ENCODE data around the gene NAALAD2.
"Not testable (repeated sequence)": the region's sequence is repeated elsewhere in the genome, so short reads cannot be mapped to it uniquely, and the experiment has no call there.

The NAALAD2 gene

DNA sequence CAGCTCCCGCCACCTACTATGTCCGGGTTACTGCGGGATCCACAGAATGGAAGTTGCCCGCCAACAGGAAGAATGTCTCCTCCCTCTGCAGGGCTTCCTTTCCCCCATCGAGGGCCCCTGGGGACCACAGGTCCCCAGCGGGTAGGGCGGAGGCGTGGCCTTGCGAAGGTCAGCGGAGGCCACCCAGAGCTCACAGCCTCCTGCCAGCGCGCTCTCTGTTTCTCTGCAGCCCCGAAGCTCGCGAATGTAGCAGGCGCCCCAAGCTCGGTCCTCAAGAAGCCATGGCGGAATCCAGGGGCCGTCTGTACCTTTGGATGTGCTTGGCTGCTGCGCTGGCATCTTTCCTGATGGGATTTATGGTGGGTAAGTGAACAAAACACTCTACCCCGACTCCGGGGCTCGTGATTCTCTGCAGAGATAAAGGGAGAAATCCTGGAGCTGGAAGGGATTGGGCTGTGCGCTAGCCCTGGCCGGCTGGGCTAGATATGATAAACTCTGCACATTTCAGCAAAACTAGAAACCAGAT, at the start of gene NAALAD2:
Gene NAALAD2, plus strand, starts transcription at position 186 of the 526 bp plus-strand sequence. Its CDS starts 96 bp downstream, at position 282.
- DNase-seq, result no peak

- DNase-seq, result not testable (repeated sequence)
Observed at GRCh38 chr11:90085650-90086049, 48.8 kb upstream of the NAALAD2 start, which contains the start of gene UBTFL1. Gene UBTFL1, plus strand, starts transcription at chr11:90085950. Its CDS starts 0 bp downstream, at chr11:90085950.

- not testable (repeated sequence) for DNase-seq
Observed at GRCh38 chr11:90088731-90089130, 45.7 kb upstream of the NAALAD2 start.

DNA sequence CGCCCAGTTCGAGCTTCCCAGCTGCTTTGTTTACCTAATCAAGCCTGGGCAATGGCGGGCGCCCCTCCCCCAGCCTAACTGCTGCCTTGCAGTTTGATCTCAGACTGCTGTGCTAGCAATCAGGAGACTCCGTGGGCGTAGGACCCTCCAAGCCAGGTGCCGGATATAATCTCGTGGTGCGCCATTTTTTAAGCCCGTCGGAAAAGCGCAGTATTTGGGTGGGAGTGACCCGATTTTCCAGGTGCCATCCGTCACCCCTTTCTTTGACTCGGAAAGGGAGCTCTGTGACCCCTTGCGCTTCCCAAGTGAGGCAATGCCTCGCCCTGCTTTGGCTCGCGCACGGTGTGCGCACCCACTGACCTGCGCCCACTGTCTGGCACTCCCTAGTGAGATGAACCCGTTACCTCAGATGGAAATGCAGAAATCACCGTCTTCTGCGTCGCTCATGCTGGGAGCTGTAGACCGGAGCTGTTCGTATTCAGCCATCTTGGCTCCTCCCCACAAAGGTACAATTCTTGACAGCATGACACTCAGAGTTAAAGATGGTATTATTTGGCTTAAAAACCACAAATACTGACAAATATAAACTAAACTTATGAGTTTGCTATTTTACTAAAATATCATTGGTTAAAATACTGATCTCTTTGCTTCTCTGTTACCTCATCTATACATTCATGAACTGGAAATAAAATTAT, 39.1 kb upstream of the NAALAD2 start:
- DNase-seq, result not testable (repeated sequence)

DNA sequence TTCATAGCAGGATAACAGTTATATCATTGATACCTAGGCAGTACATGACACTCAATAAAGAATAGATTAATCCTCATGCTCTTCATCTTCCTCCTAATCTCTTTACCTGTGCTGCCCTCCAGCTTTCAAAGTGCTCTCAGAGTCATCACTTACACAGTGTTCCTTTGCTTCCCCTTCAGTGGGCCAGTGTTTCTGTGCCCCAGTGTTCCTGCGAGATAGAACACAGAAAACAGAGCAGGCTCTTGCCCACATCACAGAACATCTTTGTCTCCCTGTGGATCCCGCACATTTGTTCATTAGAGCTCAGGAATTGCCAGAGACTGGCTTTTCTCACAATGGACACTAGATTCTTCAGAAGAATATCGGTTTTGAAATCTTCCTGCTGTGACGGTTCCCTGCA, 36.2 kb upstream of the NAALAD2 start:
- not testable (repeated sequence) for DNase-seq

GRCh38 chr11:90100431-90100830, 34.0 kb upstream of the NAALAD2 start:
- no peak for DNase-seq

DNA sequence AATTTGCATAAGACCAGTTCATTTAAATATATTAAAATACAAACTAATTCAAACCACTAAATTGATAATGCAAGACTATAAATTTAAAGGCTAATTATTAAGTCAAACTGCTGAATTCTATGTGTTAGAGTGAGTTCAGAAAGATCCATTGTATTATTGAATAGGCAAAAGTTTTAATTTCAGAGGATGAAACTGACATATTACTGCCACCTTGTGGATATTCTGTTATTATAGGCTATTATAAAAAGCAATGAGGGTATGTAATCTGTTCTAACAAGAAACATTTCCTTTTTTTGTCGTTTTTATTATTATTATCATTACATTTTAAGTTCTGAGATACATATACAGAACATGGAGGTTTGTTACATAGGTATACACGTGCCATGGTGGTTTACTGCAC, 20.9 kb upstream of the NAALAD2 start:
- no peak for DNase-seq

DNA sequence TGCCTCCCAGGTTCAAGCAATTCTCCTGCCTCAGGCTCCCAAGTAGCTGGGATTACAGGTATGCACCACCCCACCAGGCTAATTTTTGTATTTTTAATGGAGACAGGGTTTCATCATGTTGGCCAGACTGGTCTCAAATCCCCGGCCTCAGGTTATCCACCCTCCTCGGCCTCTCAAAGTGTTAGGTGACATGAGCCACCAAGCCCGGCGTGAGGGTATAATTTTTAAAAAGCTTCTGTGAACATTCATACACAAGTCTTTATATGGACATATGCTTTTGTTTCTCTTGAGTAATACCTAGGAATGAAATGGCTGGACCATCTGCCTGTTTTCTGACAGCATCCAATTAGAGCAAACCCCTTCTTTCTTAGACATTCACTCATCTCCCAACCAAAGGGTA, 14.3 kb upstream of the NAALAD2 start:
- DNase-seq, result no peak

DNA sequence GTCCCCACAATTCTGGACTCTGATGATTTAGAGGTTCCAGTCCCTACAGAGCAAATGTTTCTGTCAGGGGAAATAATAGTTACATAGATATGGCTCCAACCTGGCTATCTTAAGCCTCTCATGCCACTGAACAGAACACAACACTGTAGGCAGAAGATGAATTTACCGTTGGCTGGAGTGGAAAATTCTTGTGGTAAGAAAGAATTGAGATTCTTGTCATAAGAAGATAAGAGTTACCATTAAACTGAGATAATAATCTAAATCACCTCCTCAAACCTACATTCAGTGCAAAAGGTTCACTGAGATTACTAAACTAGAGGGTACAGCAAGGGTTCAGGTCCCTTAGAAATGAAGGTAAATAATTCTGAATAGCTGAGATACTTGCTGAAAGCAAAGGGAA, 10.1 kb upstream of the NAALAD2 start:
- no peak for DNase-seq

DNA sequence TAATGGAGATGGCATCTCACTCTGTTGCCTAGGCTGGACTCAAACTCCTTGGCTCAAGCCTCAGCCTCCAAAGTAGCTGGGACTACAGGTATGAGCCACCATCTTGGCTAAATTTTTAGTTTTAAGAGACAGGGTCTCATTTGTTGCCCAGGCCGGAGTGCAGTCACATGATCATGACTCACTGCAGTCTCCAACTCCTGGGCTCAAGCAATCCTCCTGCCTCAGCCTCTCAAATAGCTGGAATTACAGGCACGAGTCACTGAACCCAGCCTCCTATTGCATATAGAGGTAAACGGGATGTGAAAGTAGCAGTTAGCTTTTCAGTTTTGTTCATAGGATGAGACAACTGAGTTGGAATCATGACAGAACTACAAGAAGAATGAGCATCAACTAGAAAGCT, 9.5 kb upstream of the NAALAD2 start:
- no peak for DNase-seq

GRCh38 chr11:90133560-90134477, 644 bp upstream of the NAALAD2 start:
- no peak for DNase-seq

DNA sequence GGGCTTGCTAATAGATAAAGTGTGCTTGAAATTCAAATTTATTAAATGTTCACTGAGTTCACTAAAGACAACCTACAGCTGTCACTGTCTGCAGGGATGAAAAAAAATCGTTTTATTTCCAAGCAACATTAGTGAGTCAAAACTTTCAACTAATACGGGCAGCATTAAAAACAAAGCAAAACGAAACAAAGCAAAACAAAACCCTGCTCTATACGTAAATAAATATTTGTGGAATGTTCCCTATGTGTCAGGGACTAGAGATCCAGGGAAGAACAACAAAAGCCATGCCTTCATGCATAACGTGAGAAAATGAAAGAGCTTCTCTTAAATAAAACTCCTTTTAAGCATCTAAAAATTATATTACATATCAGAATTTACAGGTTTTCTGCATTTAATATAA, 553 bp downstream of the NAALAD2 start:
- no peak for DNase-seq

DNA sequence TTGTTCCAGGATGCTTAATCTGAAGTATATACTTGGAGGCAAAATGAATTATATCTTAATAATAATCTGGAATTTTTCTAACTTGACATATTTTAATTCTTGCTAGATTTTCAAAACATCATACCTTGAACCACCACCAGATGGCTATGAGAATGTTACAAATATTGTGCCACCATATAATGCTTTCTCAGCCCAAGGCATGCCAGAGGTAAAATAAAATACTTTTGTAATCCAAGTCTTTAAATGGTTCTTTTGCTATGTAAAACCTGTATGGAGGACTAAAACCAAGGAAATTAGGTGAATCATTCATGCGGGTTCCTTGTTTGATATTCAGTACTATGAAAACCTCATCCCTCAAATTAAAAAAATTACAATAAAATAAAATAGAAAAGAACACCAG, 14.4 kb downstream of the NAALAD2 start:
- no peak for DNase-seq

DNA sequence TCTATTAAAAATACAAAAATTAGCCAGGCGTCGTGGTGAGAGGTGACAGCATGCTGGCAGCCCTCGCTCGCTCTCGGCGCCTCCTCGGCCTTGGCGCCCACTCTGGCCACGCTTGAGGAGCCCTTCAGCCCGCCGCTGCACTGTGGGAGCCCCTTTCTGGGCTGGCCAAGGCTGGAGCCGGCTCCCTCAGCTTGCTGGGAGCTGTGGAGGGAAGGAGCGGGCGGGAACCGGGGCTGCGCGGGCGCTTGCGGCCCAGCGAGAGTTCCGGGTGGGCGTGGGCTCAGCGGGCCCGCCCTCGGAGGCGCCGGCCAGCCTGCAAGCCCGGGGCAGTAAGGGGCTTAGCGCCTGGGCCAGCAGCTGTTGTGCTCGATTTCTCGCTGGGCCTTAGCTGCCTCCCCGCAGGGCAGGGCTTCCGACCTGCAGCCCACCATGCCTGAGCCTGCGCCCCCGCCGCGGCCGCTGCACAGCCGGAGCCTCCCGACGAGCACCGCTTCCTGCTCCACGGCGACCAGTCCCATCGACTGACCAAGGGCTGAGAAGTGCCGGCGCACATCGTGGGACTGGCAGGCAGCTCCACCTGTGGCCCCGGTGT, 32.6 kb downstream of the NAALAD2 start:
- DNase-seq, result not testable (repeated sequence)

DNA sequence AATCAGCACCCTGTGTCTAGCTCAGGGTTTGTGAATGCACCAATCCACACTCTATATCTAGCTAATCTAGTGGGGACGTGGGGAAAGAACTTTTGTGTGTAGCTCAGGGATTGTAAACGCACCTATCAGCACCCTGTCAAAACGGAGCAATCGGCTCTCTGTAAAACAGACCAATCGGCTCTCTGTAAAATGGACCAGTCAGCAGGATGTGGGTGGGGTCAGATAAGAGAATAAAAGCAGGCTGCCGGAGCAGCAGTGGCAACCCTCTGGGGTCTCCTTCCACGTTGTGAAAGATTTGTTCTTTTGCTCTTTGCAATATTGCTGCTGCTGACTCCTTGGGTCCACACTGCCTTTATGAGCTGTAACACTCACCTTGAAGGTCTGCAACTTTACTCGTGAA, 33.2 kb downstream of the NAALAD2 start:
- DNase-seq, result not testable (repeated sequence)

DNA sequence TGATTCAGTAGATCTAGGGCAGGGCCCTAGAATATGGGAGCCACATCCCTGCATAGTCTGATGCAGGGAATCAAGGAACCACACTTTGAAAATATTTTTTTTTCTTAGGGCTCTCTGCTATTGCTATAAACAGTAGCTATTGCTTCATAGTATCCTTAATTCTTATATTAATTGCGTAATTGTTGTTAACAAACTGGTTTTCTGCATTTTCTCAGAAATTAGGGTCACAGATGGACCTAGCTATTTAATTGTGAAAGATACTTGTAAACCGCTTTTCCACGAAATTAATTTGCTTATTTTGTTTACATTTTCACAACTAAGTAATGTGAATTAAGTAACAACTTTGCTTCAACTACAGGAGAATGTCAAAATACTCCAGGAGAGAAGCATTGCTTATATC, 34.1 kb downstream of the NAALAD2 start:
- no peak for DNase-seq

DNA sequence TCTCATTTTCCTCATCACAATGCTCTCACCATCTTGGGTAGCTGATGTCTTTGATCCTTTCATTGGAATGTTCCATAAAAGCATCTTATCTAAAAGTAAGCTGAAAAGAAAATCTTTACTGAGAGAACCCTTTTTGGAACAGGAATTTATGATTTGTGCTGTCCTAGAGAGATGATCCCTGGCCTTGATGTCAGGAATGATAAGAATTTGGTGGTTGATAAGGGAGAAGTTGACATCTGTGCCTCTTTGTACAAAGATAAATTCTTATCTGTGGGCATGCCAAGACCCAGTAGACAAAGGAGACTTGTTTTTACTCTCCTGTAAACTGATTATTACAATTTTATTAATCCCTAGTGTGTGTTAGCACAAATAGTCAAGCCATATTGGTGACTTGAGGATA, 36.9 kb downstream of the NAALAD2 start:
- no peak for DNase-seq

DNA sequence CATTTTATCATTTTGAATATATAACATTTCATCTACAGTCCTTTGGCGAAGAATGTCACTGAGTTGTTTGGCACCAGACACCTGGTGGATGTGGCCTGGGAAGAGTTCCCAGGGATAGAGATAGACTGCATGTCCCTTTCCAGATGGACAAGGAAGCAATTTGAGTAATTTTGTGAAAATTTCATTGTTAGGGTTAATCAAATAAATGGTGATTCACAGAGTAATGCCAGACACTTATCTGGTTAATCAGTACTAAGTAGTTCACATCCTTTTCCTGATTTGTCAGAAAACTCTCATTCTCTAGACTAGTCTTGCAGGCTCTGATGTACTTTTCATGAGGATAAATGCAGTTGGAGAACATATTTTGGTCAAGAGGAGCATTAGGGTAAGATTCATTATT, 41.6 kb downstream of the NAALAD2 start:
- no peak for DNase-seq

GRCh38 chr11:90178751-90179150, 44.3 kb downstream of the NAALAD2 start:
- no peak for DNase-seq

- no peak for DNase-seq
Observed at GRCh38 chr11:90179923-90180322, 45.5 kb downstream of the NAALAD2 start.

DNA sequence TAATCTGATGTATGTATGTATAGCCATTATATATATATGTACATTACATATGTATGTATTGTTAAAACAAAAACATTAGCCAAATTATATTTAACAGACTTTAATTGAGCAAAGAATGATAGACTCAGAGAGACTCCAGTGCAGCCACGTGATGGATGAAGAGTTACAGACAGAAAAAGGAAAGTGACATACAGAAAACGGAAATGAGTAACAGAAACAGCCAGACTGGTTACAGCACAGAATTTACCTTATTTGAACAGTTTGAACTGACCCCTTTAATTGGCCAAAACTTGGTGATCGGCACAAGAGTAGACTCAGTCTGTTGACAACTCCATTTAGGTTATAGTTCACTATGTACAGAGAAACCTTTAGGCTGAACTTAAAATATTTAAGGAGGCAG, 53.4 kb downstream of the NAALAD2 start:
- no peak for DNase-seq

DNA sequence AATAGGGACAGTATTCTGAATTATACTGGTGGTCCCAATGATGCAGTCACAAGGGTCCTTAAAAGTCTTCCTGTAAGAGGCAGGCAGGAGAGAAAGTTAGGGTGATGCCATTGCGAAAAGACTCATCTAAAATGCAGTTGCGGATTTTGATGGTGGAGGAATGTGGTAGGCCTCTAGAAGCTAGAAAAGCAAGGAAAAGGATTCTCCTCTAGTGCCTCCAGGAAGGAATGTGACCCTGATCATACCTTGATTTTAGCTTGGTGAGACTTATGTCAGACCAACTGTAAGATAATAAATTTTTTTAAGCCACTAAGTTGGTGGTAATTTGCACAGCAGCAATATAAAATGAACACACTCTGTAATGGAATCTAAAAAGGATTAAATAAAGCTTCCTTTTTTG, 54.5 kb downstream of the NAALAD2 start:
- no peak for DNase-seq

GRCh38 chr11:90192869-90193582, 58.6 kb downstream of the NAALAD2 start:
- DNase-seq, result no peak

Measured in activated CD4-positive, CD25-positive, alpha-beta regulatory T cell treated with anti-CD3 and anti-CD28 coated beads, Interleukin-2, amount 50 U/mL, for 72 hours (primary cell).